Endothelial cell of umbilical vein (primary cell): ENCODE data around the gene SLC12A6. TPM values are rescaled to one million over a fixed set of nuclear protein-coding genes. Genes with fewer than 3 reads are reported as not detected.

Experiments used
- BruUV-seq: library from RNA; stranded (reverse); fragments of 400-500 nt; replicated peaks from 2 replicates; lab custom pipeline; 2021; lab: Mats Ljungman, UMichigan
- CTCF ChIA-PET: fragments of 300-600, 350-600 bp; sonication (Branson Sonifier 250); formaldehyde crosslinking; loops from one replicate; lab custom pipeline; 2021; ENCODE audit warnings: antibody characterized with exemption, inconsistent platforms; lab: Charles Lee
- POLR2A ChIA-PET: fragments of 300-600, 350-600 bp; sonication (Branson Sonifier 250); formaldehyde crosslinking; loops from one replicate; lab custom pipeline; 2021; ENCODE audit warnings: antibody characterized with exemption, inconsistent platforms; lab: Charles Lee
- DNase-seq: peaks from one replicate; pipeline ENCODE4 v3.0.0-alpha.2; 2011; ENCODE audit warnings: low read depth, low spot score
- FAIRE-seq: peaks from 2 replicates; lab custom pipeline; 2011; peaks lifted over from hg19 to GRCh38; lab: Jason Lieb, UNC
- H2AFZ ChIP-seq: 2 replicates; pipeline ENCODE4 v1.6.0; 2012; ENCODE audit warnings: low read depth, low read length, control low read depth, inconsistent platforms
- H3K27ac ChIP-seq: 2 replicates; pipeline ENCODE4 v1.5.1; 2011; ENCODE audit warnings: low read depth, mild to moderate bottlenecking, control low read depth, low read length, moderate library complexity; ENCODE audit not compliant: insufficient read depth
- H3K27me3 ChIP-seq, 2 experiments: 2 replicates each; pipeline versions ENCODE4 v1.6.0 to v1.6.1; 2011; ENCODE audit warnings: low read length in 2 of 2, mixed read lengths in 1 of 2; ENCODE audit not compliant: control insufficient read depth in 2 of 2, insufficient read depth in 2 of 2
- H3K36me3 ChIP-seq, 2 experiments: 2 replicates in 1 of 2; 3 replicates in 1 of 2; pipeline ENCODE4 v1.5.1; 2011; ENCODE audit warnings: low read length in 2 of 2, mild to moderate bottlenecking in 1 of 2, moderate library complexity in 1 of 2; ENCODE audit not compliant: control insufficient read depth in 2 of 2, insufficient read depth in 2 of 2; ENCODE audit errors: extremely low read depth in 1 of 2
- H3K4me1 ChIP-seq: 3 replicates; pipeline ENCODE4 v1.5.1; 2011; ENCODE audit warnings: mild to moderate bottlenecking, low read length; ENCODE audit not compliant: control insufficient read depth, insufficient read depth; ENCODE audit errors: extremely low read depth
- H3K4me2 ChIP-seq: 2 replicates; pipeline ENCODE4 v1.6.1; 2011; ENCODE audit warnings: low read length, control low read depth, mixed read lengths; ENCODE audit not compliant: insufficient read depth
- H3K4me3 ChIP-seq, 3 experiments: fragments of 200-600 bp in 1 of 3; sonication (generic), shearing (Covaris generic) in 1 of 3; replicated peaks in 1 of 3; 2 replicates each; pipeline ENCODE4 v1.5.1; 2011 to 2016; ENCODE audit warnings: control low read depth in 3 of 3, low read length in 3 of 3, mild to moderate bottlenecking in 2 of 3, inconsistent platforms in 1 of 3, low read depth in 1 of 3, moderate library complexity in 1 of 3; ENCODE audit not compliant: insufficient read depth in 1 of 3
- H3K79me2 ChIP-seq: 2 replicates; pipeline ENCODE4 v1.6.0; 2012; ENCODE audit warnings: low read length, inconsistent platforms; ENCODE audit not compliant: control insufficient read depth, insufficient read depth
- H3K9ac ChIP-seq: replicated peaks from 2 replicates; pipeline ENCODE3; 2011; ENCODE audit warnings: low read length, control low read depth; ENCODE audit not compliant: insufficient read depth; ENCODE audit errors: extremely low read depth
- H3K9me1 ChIP-seq: replicated peaks from 3 replicates; pipeline ENCODE4 v1.6.0; 2011; ENCODE audit warnings: mild to moderate bottlenecking, low read length; ENCODE audit not compliant: control insufficient read depth, insufficient read depth; ENCODE audit errors: extremely low read depth
- H3K9me3 ChIP-seq: replicated peaks from 2 replicates; pipeline ENCODE4 v1.5.1; 2012; ENCODE audit warnings: low read length, inconsistent platforms; ENCODE audit not compliant: control insufficient read depth, insufficient read depth
- H4K20me1 ChIP-seq: replicated peaks from 2 replicates; pipeline ENCODE3; 2011; ENCODE audit warnings: mild to moderate bottlenecking, low read length; ENCODE audit not compliant: control insufficient read depth, insufficient read depth; ENCODE audit errors: extremely low read depth
- EZH2 ChIP-seq: IDR thresholded peaks from 2 replicates; pipeline ENCODE4 v1.6.1; 2012; ENCODE audit warnings: borderline replicate concordance, low read depth, mild to moderate bottlenecking, moderate library complexity, low read length, inconsistent platforms; ENCODE audit not compliant: severe bottlenecking
- GATA2 ChIP-seq: IDR thresholded peaks from 2 replicates; pipeline ENCODE4 v1.7.0; 2011; ENCODE audit warnings: low read depth, mild to moderate bottlenecking, moderate library complexity, mixed read lengths, low read length; ENCODE audit not compliant: insufficient read length, insufficient read depth
- MAX ChIP-seq: IDR thresholded peaks from 2 replicates; pipeline ENCODE4 v1.6.1; 2011; ENCODE audit not compliant: insufficient read depth, insufficient read length
- MYC ChIP-seq: IDR thresholded peaks from one replicate; pipeline ENCODE4 v1.6.1; 2011; ENCODE audit warnings: mild to moderate bottlenecking, low read depth, low read length
- dilution Hi-C: fragments of 300-500 bp; cut with MboI; formaldehyde crosslinking; loops from one replicate; pipeline ENCODE4 v1.15.0; 2019; ENCODE audit warnings: low sequenced_read_pairs; ENCODE audit not compliant: extremely low pct_ligation_motif_present
- intact Hi-C: fragments of 100-400 bp; cut with micrococcal nuclease; formaldehyde crosslinking; loops from one replicate; pipeline ENCODE4 v1.10.0; 2022
- polyA plus RNA-seq, 4 experiments: library from polyadenylated mRNA; depleted of rRNA in 3 of 4; stranded (reverse) in 3 of 4; unstranded in 1 of 4; fragments of >200 nt; gene quantifications; 2 replicates each; pipeline versions ENCODE4 v1.2.1 to v1.2.3, GENCODE V29; 2011 to 2012; ENCODE audit warnings: missing spikeins in 1 of 4
- total RNA-seq: library from RNA; stranded (reverse); gene quantifications from 2 replicates; pipeline ENCODE4 v1.2.3, GENCODE V29; 2021
- TF ChIP-seq, protein P1 (sequence below), 2 donors: IDR thresholded peaks; 1 replicate in 1 of 2; 2 replicates in 1 of 2; pipeline ENCODE4 v1.5.1; 2011; ENCODE audit warnings: low read length in 2 of 2, mild to moderate bottlenecking in 2 of 2, moderate library complexity in 2 of 2, control low read depth in 1 of 2, inconsistent platforms in 1 of 2, low read depth in 1 of 2; ENCODE audit not compliant: insufficient read depth in 1 of 2; ENCODE audit errors: extremely low read depth in 1 of 2

The SLC12A6 gene
- total and polyA plus RNA-seq, 2 donors (not counting 3 experiments of a cell fraction or from before 2014, with no cell fraction given) = 21.4 to 27.1 TPM

- no peaks in the 10 kb centered on the region for H3K9me3 ChIP-seq
- POLR2A ChIA-PET = no interaction called here
- CTCF ChIA-PET = no interaction called here
- TF ChIP-seq, protein P1, sequence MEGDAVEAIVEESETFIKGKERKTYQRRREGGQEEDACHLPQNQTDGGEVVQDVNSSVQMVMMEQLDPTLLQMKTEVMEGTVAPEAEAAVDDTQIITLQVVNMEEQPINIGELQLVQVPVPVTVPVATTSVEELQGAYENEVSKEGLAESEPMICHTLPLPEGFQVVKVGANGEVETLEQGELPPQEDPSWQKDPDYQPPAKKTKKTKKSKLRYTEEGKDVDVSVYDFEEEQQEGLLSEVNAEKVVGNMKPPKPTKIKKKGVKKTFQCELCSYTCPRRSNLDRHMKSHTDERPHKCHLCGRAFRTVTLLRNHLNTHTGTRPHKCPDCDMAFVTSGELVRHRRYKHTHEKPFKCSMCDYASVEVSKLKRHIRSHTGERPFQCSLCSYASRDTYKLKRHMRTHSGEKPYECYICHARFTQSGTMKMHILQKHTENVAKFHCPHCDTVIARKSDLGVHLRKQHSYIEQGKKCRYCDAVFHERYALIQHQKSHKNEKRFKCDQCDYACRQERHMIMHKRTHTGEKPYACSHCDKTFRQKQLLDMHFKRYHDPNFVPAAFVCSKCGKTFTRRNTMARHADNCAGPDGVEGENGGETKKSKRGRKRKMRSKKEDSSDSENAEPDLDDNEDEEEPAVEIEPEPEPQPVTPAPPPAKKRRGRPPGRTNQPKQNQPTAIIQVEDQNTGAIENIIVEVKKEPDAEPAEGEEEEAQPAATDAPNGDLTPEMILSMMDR (IDR thresholded peaks at IDR 0.05; ENCODE audit: extremely low read depth in 1 of 2, insufficient read depth in 1 of 2, low read depth in 1 of 2, low read length in 2 of 2) = no peak
- TF ChIP-seq MYC (no peak), MAX (no peak), EZH2 (no peak), GATA2 (no peak)
- H3K4me2 ChIP-seq = no peak overlapping the region
- BruUV-seq = no TSS peak
- dilution Hi-C loops = no loop called here
- H3K36me3 ChIP-seq = no peaks in the 10 kb centered on the region
- FAIRE-seq (no peak), DNase-seq (no peak)
- H3K27ac ChIP-seq = no peak overlapping the region
- no peaks in the 10 kb centered on the region for H3K9me1 ChIP-seq
- H3K9ac ChIP-seq = no peak overlapping the region
- no peak overlapping the region for H3K4me3 ChIP-seq
- no peaks in the 10 kb centered on the region for H3K27me3 ChIP-seq
- H2AFZ ChIP-seq = no peak overlapping the region
- no peaks in the 10 kb centered on the region for H4K20me1 ChIP-seq
- intact Hi-C loops = no loop called here
- peaks cover 7% of the 10 kb centered on the region for H3K4me1 ChIP-seq
- no peaks in the 10 kb centered on the region for H3K79me2 ChIP-seq
Measured at GRCh38 chr15:34323217-34323616, 14.4 kb downstream of the SLC12A6 start.
